MCF 10A (cell line): ENCODE data around the gene CAMTA1. TPM values are rescaled to one million over a fixed set of nuclear protein-coding genes. Genes with fewer than 3 reads are reported as not detected.

ENCODE experiments used
- BruUV-seq: library from RNA; stranded (reverse); fragments of 400-500 nt; replicated peaks from 2 replicates; lab custom pipeline; 2021; lab: Mats Ljungman, UMichigan
- CTCF ChIA-PET: fragments of 300-600 bp; sonication (Branson Sonifier 250); formaldehyde crosslinking; extraction: SDS; loops from one replicate; lab custom pipeline; 2021; ENCODE audit warnings: antibody characterized with exemption, inconsistent platforms; lab: Yijun Ruan, JAX
- POLR2A ChIA-PET: fragments of 300-600, 350-650 bp; sonication (Branson Sonifier 250); formaldehyde crosslinking; extraction: SDS; loops from one replicate; lab custom pipeline; 2020; ENCODE audit warnings: antibody characterized with exemption, inconsistent platforms; lab: Yijun Ruan, JAX
- DNase-seq: peaks from one replicate; pipeline ENCODE4 v3.0.0-alpha.2; 2018; ENCODE audit not compliant: unreplicated experiment
- H3K27ac Mint-ChIP-seq: one replicate; pipeline ENCODE4 v1.8.0; 2022; ENCODE audit warnings: mild to moderate bottlenecking, low read depth, mixed read lengths; ENCODE audit not compliant: unreplicated experiment
- H3K27me3 Mint-ChIP-seq: one replicate; pipeline ENCODE4 v1.8.0; 2022; ENCODE audit warnings: mixed read lengths; ENCODE audit not compliant: insufficient read depth, unreplicated experiment
- H3K36me3 Mint-ChIP-seq: one replicate; pipeline ENCODE4 v1.8.0; 2022; ENCODE audit warnings: mild to moderate bottlenecking, moderate library complexity, mixed read lengths; ENCODE audit not compliant: insufficient read depth, unreplicated experiment
- H3K4me1 Mint-ChIP-seq: one replicate; pipeline ENCODE4 v1.8.0; 2022; ENCODE audit warnings: mixed read lengths; ENCODE audit not compliant: insufficient read depth, unreplicated experiment
- H3K4me3 Mint-ChIP-seq: one replicate; pipeline ENCODE4 v1.8.0; 2022; ENCODE audit warnings: mild to moderate bottlenecking, moderate library complexity, mixed read lengths; ENCODE audit not compliant: unreplicated experiment
- H3K9me3 Mint-ChIP-seq: one replicate; pipeline ENCODE4 v1.8.0; 2022; ENCODE audit warnings: mixed read lengths; ENCODE audit not compliant: unreplicated experiment
- CTCF ChIP-seq: fragments of 200-600 bp; IDR thresholded peaks from one replicate; pipeline ENCODE4 v1.8.0; 2022; ENCODE audit warnings: antibody characterized with exemption, mild to moderate bottlenecking; ENCODE audit not compliant: unreplicated experiment
- intact Hi-C: fragments of 100-400 bp; cut with micrococcal nuclease; formaldehyde crosslinking; loops from 2 replicates; pipeline ENCODE4 v1.14.1; 2022
- total RNA-seq: library from RNA; stranded (reverse); gene quantifications from 2 replicates; pipeline ENCODE4 v1.2.3, GENCODE V29; 2022

The CAMTA1 gene
- total RNA-seq, 1 experiment from 2014 or later, result 74.1 TPM

DNA sequence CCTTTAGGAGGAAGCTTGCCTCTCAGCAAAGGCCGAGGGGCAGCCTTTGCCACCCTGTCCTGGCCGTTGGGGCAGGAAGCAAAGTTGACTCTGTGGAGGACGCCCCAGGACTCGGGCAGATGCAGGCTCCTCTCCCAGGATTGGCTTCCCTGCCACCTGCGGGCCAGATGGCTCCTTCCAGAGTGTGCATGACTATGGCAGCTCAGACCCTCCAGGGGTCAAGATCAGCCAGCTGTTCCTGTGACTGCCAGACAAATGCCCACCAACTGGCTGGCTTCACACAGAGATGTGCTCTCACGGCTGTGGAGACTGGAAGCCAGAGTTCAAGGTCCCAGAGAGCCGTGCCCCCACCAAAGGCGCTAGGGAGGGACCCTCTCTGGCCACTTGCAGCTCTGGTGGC lies 898.9 kb downstream of the CAMTA1 start:
- intact Hi-C loops, result no loop called here
- ChIA-PET CTCF (interaction anchor here (0.6 to 1.4 kb wide), 3 partner anchors 16 to 69 kb away, joined by 3 to 13 read pairs (median 3); no protein-coding TSS in a partner anchor), POLR2A (no interaction called here)
- DNase-seq, result no peak
- Mint-ChIP-seq H3K27ac (no peak overlapping the region), H3K4me3 (no peak overlapping the region), H3K27me3 (peaks cover 32% of the 10 kb centered on the region), H3K9me3 (no peaks in the 10 kb centered on the region), H3K36me3 (no peaks in the 10 kb centered on the region), H3K4me1 (no peaks in the 10 kb centered on the region)
- TF ChIP-seq CTCF, result no peak
- BruUV-seq, result no TSS peak

- ChIA-PET POLR2A (no interaction called here), CTCF (interaction anchor here (0.8 to 1.4 kb wide), 2 partner anchors 16 to 17 kb away, joined by 4 to 13 read pairs; no protein-coding TSS in a partner anchor)
- Mint-ChIP-seq H3K27ac (no peak overlapping the region), H3K9me3 (no peaks in the 10 kb centered on the region), H3K4me1 (no peaks in the 10 kb centered on the region), H3K36me3 (no peaks in the 10 kb centered on the region), H3K27me3 (peaks cover 32% of the 10 kb centered on the region), H3K4me3 (no peak overlapping the region)
- no TSS peak for BruUV-seq
- intact Hi-C loops, result no loop called here
- TF ChIP-seq CTCF, result no peak
- no peak for DNase-seq
Measured at GRCh38 chr1:7684861-7685635, 899.8 kb downstream of the CAMTA1 start.

DNA sequence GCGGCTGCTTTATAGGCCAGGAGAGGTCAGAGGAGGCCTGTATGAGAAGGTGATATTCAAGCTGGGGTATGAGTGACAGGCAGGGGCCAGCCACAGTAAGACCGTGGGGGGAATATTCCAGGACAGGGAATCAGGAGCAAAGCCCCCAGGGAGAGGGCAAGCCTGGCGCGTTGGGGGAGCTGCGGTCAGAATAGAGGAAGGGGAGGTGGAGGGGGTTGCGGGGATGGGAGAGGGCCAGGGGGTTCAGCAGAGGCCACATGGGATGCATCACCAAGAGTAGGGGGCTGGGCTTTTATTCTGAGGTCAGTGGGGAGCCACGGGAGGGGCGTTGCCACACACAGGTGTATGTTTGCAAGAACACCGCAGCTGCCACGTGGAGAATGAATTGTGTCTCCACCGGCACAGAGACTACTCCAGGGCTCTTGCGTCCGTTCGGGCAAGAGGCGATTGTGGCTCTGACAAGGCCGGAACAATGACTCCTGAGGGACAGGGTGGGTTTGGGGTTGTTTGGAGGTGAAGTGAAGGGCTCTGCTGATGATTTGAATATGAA lies 901.1 kb downstream of the CAMTA1 start:
- CTCF ChIA-PET, result no interaction called here

More for the DNA sequence above, 901.1 kb downstream of the CAMTA1 start:
- peaks cover 7% of the 10 kb centered on the region for H3K9me3 Mint-ChIP-seq
- no peak for TF ChIP-seq CTCF
- no TSS peak for BruUV-seq
- DNase-seq, result no peak
- POLR2A ChIA-PET, result no interaction called here
- H3K4me3 Mint-ChIP-seq, result no peak overlapping the region
- intact Hi-C loops, result no loop called here
- H3K4me1 Mint-ChIP-seq, result no peaks in the 10 kb centered on the region
- peaks cover 32% of the 10 kb centered on the region for H3K27me3 Mint-ChIP-seq
- H3K27ac Mint-ChIP-seq, result no peak overlapping the region
- no peaks in the 10 kb centered on the region for H3K36me3 Mint-ChIP-seq
